HuH-7 (cell line): Measurements from ENCODE around the gene TTYH2.

Experiments
- DNase-seq: peaks from one replicate; pipeline ENCODE4 v3.0.0; 2011; ENCODE audit warnings: low spot score

The TTYH2 gene

GRCh38 chr17:74194682-74195081, 18.7 kb upstream of the TTYH2 start:
- DNase-seq = no peak

- DNase-seq = no peak
Measured at GRCh38 chr17:74196541-74197317, 16.6 kb upstream of the TTYH2 start.

- no peak for DNase-seq
Measured at GRCh38 chr17:74197801-74198200, 15.6 kb upstream of the TTYH2 start.

- no peak for DNase-seq
Measured at GRCh38 chr17:74198694-74199093, 14.7 kb upstream of the TTYH2 start.

- DNase-seq = peak; percentile 85
Measured at GRCh38 chr17:74199306-74200092, 13.9 kb upstream of the TTYH2 start.

GRCh38 chr17:74200112-74200511, 13.3 kb upstream of the TTYH2 start:
- DNase-seq = no peak

- no peak for DNase-seq
Measured at GRCh38 chr17:74201250-74201649, 12.1 kb upstream of the TTYH2 start.

GRCh38 chr17:74201948-74202347, 11.4 kb upstream of the TTYH2 start:
- DNase-seq = no peak

- DNase-seq = no peak
Measured at GRCh38 chr17:74202938-74203337, 10.4 kb upstream of the TTYH2 start.

GRCh38 chr17:74203439-74204240, 9.7 kb upstream of the TTYH2 start, which contains the start of gene RPL38:
TSS of gene RPL38 (plus strand) at chr17:74203678. CDS start at chr17:74203956, 278 bp downstream.
- DNase-seq = peak; percentile 95

- DNase-seq = no peak
Measured at GRCh38 chr17:74204474-74204873, 8.9 kb upstream of the TTYH2 start.

- no peak for DNase-seq
Measured at GRCh38 chr17:74205274-74205673, 8.1 kb upstream of the TTYH2 start.

GRCh38 chr17:74206332-74206818, 7.0 kb upstream of the TTYH2 start:
- no peak for DNase-seq

- peak; percentile 97 for DNase-seq
Measured at GRCh38 chr17:74210191-74211140, 2.9 kb upstream of the TTYH2 start.

- no peak for DNase-seq
Measured at GRCh38 chr17:74211141-74211911, 2.0 kb upstream of the TTYH2 start.

GRCh38 chr17:74211912-74212208, 1.5 kb upstream of the TTYH2 start:
- no peak for DNase-seq

- no peak for DNase-seq
Measured at GRCh38 chr17:74212209-74212912, 1.0 kb upstream of the TTYH2 start.

GRCh38 chr17:74213861-74214391, 555 bp downstream of the TTYH2 start:
- no peak for DNase-seq

GRCh38 chr17:74214484-74215341, 1.3 kb downstream of the TTYH2 start:
- DNase-seq = no peak
